ENCODE data around the gene MN1.
A peak's percentile ranks its signal among the peaks of the same experiment; 100 is the strongest.
"Not testable (repeated sequence)": the region's sequence is repeated elsewhere in the genome, so short reads cannot be mapped to it uniquely, and the experiment has no call there.

MN1 gene

DNA sequence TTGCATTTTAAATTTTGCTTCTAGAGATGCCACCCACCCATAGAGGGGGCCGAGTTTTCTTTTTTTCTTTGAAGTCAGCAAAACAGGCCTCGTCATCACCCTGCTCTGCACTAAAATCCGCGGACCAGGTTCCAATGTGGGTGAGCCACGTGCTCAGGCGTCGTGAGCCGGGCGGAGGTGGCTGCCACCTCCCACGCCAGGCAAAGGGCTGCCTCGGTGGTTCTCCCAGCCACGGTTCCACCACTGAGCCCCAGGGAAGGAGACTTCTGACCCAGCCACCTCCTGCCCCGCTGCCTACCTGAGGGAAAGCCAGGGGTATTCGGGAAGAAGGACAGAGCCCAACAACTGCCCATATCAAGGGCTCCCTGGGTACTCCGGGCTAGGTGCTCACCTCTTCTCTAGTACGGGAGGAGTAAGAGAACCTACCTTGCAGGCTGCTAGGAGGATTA, 45.3 kb downstream of the MN1 start:
- FAIRE-seq = no peak

DNA sequence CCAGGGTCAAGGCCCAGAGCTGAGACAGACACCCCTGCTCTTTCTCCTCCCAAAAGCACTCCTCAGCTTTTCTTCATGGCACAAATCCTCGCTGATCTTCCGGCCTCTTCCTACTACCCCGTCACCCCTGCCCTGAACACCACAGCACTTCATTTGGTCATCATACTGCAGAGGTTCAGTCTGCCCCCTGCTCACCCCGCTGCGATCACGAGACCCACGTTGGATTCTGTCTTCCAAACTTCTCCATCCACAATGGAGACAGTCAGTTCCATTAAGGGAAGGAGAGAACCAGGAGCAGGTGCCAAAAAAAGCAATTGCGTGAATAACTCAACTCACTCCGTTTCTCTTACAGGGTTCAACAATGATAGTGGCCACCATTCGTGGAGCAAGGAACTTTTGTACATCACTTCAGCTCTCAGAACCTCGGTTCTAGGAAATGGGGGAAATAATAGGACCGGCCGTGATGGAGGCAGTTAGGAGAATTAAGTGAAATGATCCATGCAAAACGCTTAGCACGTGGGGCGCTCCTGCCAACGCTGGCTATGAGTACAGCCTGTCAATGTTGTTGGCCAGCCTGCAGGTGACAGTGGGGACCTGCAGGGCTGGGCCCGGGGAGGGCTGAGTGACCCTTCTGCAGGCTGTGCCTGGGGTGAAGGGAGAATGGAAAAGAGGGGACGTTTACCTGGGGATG, 45.9 kb downstream of the MN1 start:
- no peak for FAIRE-seq

DNA sequence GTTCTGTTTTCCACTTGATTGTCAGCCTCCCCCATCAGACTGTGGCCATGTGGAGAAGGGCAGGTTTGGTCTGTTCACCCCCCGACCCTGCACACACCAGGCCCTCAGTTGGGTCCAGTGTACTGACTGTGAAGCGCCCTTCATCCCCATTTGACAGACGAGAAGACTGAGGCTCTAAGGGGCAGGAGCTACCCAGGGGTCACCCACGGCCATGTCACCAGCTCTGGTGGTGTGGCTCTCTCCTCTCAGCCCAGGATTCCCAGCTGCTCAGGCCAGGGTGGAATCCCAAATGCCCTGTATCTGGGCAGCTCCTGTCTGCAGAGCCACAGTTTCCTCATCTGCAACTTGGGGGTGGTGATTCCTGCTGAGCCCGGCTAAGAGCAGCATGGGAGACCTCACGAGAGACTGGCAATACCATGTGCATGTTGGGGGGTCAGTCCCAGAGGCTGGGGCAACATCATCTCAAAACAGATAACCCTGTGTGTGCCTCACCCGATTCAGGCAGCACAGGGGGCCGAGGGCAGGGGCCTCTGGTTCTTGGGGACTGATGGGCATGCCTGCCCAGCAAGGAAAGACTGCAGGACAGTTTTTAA, 46.6 kb downstream of the MN1 start:
- no peak for FAIRE-seq

- no peak for FAIRE-seq
Measured at GRCh38 chr22:27754247-27754887, 47.2 kb downstream of the MN1 start.

GRCh38 chr22:27752771-27753170, 48.8 kb downstream of the MN1 start:
- no peak for FAIRE-seq

DNA sequence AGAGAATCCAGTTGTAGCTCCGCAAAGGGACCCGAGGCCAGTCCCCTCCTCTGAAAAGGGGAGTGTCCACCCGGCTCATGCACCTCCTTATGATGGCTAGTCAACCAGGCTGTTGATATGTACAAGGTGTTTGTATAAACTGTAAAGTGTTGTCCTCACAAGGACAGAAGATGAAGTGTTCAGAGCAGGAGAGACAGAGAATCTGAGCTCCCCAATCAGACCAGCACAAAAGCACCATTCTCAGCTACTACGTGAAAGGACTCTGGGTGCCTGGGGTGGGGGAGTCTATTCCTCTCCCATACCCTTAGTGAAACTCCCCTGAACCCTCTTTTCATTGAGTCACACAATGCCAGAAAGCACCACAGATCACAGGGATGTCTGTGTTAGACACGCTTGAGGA, 49.4 kb downstream of the MN1 start:
- no peak for FAIRE-seq

DNA sequence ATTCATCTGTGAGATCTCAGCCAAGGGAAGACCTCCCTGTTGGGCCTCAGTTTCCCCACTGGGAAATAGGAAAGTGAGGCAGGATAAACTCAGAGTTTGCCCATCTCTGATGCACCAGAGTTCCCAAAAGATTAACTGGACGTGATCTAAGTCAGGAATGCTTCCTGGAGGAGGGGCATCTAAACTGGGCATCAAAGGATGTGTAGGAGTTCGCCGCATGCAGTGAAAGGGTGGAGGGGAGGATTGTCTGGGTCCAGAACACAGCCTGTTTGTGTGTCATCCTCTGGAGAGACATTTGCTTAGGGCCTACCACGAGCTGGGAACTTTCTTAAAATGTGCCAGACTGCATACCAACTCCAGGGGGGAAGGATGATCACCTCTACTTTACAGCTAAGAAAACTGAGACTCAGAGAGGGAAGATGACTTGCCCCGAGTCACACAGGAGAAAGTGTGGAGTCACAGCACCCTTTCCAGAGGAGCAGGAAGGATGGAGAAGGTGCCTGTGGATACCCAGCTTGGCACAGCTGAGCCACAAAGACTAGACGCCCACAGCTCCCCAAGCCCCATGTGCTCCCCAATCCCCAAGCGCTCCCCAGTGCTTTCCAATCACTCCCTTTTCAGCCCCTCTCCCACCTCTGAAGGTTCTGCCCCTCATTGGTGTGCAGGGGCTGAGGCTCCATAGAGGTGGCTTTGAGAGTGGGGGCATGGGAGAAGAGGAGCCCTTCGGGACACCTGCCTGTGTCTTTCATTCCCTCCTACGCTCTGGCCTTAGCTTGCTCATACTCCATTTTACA, 50.1 kb downstream of the MN1 start:
- no peak for FAIRE-seq

GRCh38 chr22:27750584-27751265, 50.8 kb downstream of the MN1 start:
- no peak for FAIRE-seq

DNA sequence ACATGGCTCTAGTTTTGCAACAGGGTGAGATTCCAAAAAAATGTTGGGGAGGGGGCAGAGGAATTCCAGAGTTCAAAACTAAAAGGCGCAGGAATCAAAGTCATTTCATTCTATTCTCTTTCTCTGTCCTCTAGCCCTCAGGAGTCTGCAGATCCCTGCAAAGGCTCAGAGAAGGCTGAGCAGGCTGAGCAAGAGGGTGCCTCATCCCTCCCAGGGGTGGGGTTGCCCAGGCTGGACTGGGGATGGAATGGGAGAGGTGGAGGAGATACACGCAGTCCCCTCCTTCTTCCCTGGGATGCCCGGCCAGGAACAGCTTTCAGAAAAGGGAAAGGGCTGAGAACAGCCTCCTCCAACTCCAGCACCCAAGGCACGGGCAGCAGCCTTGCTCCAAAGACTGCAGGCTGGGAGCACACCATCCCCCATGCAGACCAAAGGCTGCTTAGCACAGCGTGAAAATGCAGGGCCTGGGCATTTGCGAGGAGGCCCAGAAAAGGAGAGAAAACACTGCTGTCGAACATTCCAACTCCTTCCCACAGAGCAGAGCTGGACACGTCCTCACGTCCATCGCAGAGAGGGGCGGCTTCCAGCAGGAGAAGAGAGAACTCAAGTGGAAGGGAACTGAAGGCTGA, 51.8 kb downstream of the MN1 start:
- FAIRE-seq = no peak

GRCh38 chr22:27748751-27749191, 52.8 kb downstream of the MN1 start:
- FAIRE-seq = no peak

DNA sequence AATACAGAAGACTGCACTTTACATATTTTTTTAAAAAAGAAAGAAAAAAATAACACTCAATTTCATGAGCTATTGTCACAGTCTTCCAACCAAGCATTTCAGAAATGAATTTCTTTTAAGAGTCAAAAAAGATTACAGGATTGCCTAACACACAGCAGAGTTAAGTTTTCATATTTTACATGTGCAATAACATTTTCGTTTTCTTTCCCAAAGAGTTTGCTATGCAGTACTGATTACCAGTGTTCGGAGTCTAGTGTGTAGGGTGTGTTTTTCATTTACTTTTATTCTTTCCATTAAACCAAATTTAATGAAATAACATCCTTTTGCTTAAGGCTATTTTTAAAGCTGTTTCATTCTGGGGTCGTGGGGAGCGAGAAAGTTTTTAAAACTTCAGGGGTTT, 53.2 kb downstream of the MN1 start:
- FAIRE-seq = peak; percentile 76

- FAIRE-seq = no peak
Measured at GRCh38 chr22:27747396-27748221, 53.9 kb downstream of the MN1 start.

DNA sequence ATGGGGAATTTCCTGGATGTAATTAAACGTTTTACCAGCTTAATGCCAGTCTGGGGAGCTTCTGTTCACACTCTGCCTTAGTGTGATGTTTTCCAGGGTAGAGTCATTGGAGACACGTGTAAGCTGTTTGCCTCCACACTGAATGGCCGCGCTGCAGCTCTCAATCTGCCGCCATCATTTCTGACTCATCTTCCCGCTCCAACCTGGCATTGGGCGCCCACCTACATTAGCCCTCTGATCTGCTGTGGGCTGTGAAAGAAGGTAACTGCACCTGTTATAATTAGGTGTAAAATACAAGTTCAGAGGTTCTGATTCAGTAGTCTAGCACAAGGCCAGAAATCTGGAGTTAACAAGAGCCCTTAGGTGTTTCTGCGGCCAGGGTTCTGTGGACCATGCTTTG, 54.6 kb downstream of the MN1 start:
- no peak for FAIRE-seq

- FAIRE-seq = no peak
Measured at GRCh38 chr22:27745809-27746208, 55.7 kb downstream of the MN1 start.

GRCh38 chr22:27745154-27745553, 56.4 kb downstream of the MN1 start:
- no peak for FAIRE-seq

DNA sequence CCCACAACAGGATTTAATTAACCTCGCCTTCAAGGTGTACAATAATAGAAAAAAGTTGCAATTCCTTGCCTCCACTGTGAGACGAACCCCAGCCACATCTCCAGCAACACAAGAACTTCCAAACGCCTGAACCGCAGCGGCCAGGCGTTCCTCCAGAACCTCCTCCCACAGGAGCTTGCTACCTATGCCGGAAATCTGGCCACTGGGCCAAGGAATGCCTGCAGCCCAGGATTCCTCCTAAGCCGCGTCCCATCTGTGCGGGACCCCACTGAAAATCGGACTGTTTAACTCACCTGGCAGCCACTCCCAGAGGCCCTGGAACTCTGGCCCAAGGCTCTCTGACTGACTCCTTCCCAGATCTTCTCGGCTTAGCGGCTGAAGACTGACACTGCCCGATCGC, 57.5 kb downstream of the MN1 start:
- not testable (repeated sequence) for FAIRE-seq

GRCh38 chr22:27740202-27740748, 61.3 kb downstream of the MN1 start:
- FAIRE-seq = no peak

- no peak for FAIRE-seq
Measured at GRCh38 chr22:27737521-27737920, 64.0 kb downstream of the MN1 start.

DNA sequence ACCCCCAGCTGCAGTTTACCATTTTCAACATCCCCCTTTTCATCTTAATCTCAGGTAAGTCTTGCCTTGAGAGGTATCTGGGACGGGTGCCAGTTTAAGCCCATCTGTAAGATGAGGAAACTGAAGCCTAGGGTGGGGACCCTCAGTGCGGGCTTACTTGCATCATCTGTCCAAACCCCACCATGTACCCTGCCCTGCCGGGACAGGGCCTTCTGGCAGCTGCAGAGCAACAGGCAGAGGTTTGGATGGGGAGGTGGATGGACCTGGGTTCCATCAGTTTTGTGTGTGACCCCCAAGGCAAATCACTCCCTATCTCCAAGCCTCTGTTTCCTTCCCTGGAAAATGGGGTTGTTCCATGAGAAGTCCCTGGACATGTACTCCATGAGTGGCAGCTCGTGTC, 67.5 kb downstream of the MN1 start:
- no peak for FAIRE-seq

GRCh38 chr22:27732841-27733240, 68.7 kb downstream of the MN1 start:
- no peak for FAIRE-seq

GRCh38 chr22:27732391-27732790, 69.2 kb downstream of the MN1 start:
- FAIRE-seq = no peak

All from endometrium (tissue), 2 donors.